GM18858 (cell line): ENCODE results near the gene MED16.
"Not testable (repeated sequence)": the region's sequence is repeated elsewhere in the genome, so short reads cannot be mapped to it uniquely, and the experiment has no call there.

Experiments
- ATAC-seq: cut with Tn5 transposase; IDR thresholded peaks from one replicate; pipeline ENCODE4 v1.9.1; 2021; ENCODE audit not compliant: unreplicated experiment

MED16 gene

DNA sequence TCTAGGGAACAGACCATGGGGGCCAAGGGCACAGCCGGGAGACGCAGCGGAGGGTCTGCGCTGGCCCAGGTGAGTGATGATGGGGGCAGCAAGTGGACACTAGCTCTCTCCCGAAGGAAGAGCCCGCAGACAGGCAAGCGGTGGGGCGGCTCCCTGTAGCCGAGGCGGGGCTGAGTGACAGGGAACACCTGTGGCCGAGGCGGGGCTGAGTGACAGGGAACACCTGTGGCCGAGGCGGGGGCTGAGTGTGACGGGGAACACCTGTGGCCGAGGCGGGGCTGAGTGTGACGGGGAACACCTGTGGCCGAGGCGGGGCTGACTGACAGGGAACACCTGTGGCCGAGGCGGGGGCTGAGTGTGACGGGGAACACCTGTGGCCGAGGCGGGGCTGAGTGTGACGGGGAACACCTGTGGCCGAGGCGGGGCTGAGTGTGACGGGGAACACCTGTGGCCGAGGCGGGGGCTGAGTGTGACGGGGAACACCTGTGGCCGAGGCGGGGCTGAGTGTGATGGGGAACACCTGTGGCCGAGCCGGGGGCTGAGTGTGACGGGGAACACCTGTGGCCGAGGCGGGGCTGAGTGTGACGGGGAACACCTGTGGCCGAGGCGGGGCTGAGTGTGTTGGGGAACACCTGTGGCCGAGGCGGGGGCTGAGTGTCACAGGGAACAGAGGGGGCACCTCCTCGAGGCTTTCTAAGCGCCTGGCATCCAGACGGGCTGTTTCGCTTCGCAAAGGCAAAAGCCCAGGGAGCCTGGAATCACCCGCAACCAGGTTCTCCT, 1.4 kb downstream of the MED16 start:
- not testable (repeated sequence) for ATAC-seq

GRCh38 chr19:890831-891230, 2.2 kb downstream of the MED16 start:
- ATAC-seq: no peak

DNA sequence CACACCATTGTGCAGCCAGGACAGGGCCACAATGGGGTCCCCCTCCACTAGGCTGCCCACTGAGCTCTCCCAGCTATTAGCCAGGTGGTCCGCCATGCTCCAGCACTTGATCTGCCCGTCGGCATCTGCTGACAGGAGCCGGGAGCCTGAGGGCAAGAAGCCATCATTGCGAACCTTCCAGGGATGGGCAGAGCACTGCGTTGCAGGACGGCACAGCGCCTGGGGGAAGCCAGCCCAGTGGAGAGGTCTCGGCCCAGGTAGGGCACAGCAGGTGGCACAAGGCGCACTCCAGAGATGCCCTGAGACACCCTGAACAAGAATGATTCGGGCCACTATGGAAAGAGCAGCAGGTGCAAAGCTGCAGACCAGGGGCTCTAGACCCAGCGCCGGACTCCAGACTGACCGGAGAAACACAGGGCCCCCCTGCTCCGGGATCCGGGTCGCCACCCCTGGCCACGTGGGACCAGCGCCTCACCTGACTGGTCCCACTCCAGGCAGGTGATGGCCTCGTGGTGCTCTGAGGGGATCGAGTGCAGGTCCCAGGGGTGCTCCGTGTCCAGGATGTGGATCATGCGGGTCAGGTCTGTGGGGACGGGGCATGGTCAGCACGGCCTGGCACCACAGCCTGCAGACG, 3.2 kb downstream of the MED16 start:
- no peak for ATAC-seq

DNA sequence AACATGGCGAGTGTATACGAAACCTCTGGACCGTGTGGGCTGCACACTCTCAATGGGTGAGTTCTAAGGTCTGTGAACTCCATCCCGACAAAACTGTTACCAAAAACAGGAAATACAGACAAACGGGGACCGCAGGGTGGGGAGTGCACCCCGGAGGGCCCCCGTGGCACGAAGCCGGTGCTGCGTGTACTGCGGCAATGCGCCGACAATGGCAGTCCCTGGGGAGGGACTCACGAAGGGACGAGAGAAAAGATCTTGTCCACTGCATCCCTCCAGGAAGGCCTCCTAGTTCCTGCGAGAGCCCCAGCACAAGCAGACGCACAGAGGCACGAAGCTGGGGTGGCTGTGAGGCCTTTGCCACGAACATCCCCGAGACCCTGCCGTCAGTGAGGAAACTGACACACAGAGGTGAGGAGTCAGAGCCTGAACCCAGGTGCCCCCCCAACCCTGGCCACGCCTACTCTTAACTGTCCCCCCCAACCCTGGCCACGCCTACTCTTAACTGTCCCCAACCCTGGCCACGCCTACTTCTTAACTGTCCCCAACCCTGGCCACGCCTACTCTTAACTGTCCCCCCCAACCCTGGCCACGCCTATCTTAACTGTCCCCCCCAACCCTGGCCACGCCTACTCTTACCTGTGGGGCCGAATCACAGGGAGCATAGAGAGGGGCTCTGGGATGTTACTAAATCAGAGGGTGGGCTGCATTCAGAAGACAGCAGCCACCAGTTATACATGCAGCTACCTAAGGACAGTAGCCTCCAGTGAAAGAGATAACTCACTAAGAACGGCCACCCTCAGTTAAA, 4.2 kb downstream of the MED16 start:
- ATAC-seq: no peak

GRCh38 chr19:887599-887998, 5.4 kb downstream of the MED16 start:
- ATAC-seq: no peak

- ATAC-seq: no peak
Measured at GRCh38 chr19:887072-887471, 5.9 kb downstream of the MED16 start.

- ATAC-seq: no peak
Measured at GRCh38 chr19:885536-886224, 7.3 kb downstream of the MED16 start.

GRCh38 chr19:884420-885211, 8.4 kb downstream of the MED16 start:
- no peak for ATAC-seq

GRCh38 chr19:883661-884211, 9.3 kb downstream of the MED16 start:
- ATAC-seq: no peak

DNA sequence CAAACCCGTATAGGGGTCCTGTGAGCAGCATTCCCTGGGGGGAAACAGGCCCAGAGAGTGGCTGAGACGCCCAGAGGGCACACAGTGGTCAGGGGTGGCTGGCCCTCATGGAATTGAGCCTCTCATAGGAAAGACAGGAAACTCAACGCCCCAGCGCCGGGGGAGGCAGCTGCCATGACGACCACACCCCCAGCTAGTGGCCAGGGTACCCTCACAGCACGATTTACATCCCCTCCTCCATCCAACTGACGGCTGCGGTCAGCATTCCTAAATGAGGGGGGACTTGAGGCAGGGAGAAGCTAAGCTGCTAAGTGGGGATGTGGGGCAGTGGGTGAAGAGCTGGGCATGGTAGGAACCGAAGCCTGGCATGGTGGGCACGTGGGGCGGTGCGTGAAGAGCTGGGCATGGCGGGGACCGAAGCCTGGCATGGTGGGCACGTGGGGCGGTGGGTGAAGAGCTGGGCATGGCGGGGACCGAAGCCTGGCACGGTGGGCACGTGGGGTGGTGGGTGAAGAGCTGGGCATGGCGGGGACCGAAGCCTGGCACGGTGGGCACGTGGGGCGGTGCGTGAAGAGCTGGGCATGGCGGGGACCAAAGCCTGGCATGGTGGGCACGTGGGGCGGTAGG, 10.0 kb downstream of the MED16 start:
- no peak for ATAC-seq

DNA sequence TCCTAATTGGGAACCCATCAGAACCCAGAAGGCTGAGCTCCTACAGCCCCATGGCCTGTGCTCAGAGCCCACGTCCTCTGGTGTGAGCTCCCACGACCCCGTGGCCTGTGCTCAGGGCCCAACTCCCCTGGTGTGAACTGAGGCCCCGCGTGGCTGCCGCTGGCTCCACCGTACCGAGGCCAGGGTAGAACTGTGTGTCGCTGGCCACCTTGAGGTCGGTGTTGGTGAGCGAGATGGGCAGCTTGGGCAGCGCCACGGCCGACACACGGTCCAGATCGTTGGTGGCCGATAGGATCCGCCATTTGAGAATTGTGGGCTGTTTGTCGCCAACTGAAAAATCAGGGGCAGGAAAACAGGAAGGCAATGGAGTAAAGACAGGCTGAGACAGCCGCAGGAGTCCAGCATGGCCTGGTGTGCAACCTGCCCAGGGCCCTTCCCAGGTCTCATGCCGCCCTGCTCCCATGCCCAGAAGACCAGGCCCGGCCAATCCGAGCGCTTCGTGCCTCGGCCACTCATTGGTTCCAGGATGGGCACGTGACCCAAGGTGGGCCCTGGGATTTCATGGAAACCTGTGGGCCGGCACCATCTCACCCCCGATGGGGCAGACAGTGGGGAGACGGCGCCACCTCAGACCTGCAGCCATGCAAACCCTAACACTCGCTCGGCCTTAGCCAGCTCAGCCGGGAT, 11.5 kb downstream of the MED16 start:
- ATAC-seq: no peak

DNA sequence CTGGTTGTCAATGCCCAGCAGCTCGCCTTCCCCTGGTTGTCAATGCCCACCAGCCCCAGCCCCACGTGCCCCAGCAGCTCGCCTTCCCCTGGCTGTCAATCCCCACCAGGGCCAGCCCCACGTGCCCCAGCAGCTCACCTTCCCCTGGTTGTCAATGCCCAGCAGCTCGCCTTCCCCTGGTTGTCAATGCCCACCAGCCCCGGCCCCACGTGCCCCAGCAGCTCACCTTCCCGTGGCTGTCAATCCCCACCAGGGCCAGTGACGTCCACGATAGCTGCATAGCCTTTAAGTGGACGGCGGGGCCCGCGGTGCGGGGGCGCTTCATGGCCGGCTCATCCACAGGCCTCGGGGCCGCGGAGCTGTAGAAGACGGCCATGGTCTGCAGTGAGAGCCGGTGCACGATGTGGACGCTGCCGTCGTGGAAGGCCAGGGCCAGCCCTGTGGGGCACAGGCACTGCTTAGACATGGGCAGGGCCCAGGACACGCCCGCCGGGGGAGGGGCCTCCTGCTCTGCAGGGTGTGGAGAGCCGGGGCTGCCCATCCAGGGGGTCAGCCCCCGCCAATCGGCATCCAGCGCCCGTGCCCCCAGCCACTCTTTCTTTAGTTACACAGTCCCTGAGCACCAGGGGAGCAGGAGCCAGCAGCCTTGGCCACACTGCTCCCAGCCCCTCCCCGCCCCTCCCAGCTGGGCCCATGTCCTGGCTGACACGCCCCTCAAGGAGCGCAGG, 13.1 kb downstream of the MED16 start:
- no peak for ATAC-seq

GRCh38 chr19:878751-879561, 14.0 kb downstream of the MED16 start:
- ATAC-seq: not testable (repeated sequence)

DNA sequence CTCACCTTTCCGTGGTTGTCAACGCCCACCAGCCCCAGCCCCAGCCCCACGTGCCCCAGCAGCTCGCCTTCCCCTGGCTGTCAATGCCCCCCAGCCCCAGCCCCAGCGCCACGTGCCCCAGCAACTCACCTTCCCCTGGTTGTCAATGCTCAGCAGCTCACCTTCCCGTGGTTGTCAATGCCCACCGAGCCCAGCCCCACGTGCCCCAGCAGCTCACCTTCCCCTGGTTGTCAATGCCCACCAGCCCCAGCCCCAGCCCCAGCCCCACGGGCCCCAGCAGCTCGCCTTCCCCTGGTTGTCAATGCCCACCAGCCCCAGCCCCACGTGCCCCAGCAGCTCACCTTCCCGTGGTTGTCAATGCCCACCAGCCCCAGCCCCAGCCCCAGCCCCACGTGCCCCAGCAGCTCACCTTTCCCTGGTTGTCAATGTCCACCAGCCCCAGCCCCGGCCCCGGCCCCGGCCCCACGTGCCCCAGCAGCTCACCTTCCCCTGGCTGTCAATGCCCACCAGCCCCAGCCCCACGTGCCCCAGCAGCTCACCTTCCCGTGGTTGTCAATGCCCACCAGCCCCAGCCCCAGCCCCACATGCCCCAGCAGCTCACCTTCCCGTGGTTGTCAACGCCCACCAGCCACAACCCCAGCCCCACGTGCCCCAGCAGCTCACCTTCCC, 14.9 kb downstream of the MED16 start:
- ATAC-seq: not testable (repeated sequence)

DNA sequence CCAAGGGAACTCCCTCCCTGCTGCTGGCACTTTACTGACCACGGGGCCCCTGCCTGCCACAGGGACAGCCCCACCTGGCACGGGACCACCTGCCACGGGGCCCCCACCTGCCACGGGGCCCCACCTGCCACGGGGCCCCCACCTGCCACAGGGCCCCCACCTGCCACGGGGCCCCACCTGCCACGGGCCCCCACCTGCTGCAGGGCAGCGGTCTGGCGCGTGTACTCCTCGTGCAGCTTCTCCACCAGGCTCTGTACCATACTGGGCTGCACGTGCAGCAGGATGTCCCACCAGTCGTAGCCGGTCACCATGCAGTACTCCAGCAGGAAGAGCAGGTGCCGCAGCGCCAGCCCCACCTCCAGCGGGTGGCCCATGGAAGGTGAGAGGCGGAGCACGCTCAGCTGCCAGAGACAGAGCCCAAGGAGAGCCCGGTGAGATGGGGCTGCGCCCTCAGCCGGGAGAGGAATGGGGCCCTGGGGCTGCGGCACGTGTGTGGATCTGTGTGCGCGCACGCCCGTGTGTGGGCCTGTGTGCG, 16.1 kb downstream of the MED16 start:
- no peak for ATAC-seq

- no peak for ATAC-seq
Measured at GRCh38 chr19:876089-876488, 16.9 kb downstream of the MED16 start.
